Tibial artery (tissue), 4 donors: ENCODE data around the gene RAPGEF1.

ENCODE experiments used
- DNase-seq, 2 donors: peaks; one replicate each; pipeline ENCODE4 v3.0.0-alpha.2; 2019
- H3K27ac ChIP-seq, 2 donors: fragments of 200-600 bp; sonication (generic) in 1 of 2; 1 replicate in 1 of 2; 2 replicates in 1 of 2; pipeline ENCODE4 v1.5.1; 2018 to 2019; ENCODE audit warnings: mild to moderate bottlenecking in 1 of 2
- H3K27me3 ChIP-seq, 2 donors: fragments of 200-600 bp; sonication (generic) in 1 of 2; one replicate each; pipeline versions ENCODE4 v1.5.1 to v1.6.0; 2016 to 2019
- H3K36me3 ChIP-seq, 3 donors: fragments of 200-600 bp; sonication (generic) in 2 of 3; one replicate each; pipeline ENCODE4 v1.5.1; 2016 to 2019; ENCODE audit warnings: mild to moderate bottlenecking in 2 of 3
- H3K4me1 ChIP-seq, 4 donors: fragments of 200-600 bp; sonication (generic) in 2 of 4; 1 replicate in 3 of 4; 2 replicates in 1 of 4; pipeline ENCODE4 v1.5.1; 2016 to 2019
- H3K4me3 ChIP-seq, 2 donors: fragments of 200-600 bp; sonication (generic) in 1 of 2; 1 replicate in 1 of 2; 2 replicates in 1 of 2; pipeline ENCODE4 v1.5.1; 2018 to 2019; ENCODE audit warnings: mild to moderate bottlenecking in 2 of 2
- H3K9me3 ChIP-seq, 3 donors: fragments of 200-600 bp; sonication (generic) in 1 of 3; one replicate each; pipeline ENCODE4 v1.5.1; 2016 to 2019
- CTCF ChIP-seq, 2 experiments: fragments of 200-600 bp in 1 of 2; fragments of 450-650 bp in 1 of 2; IDR thresholded peaks; one replicate each; pipeline ENCODE4 v1.5.1; 2017 to 2019; ENCODE audit warnings: antibody characterized with exemption in 2 of 2, mild to moderate bottlenecking in 1 of 2, moderate library complexity in 1 of 2
- intact Hi-C: fragments of 100-400 bp; cut with DNase I; formaldehyde crosslinking; loops from one replicate; pipeline ENCODE4 v1.15.0; 2023; ENCODE audit warnings: low total_unique reads

Gene RAPGEF1

DNA sequence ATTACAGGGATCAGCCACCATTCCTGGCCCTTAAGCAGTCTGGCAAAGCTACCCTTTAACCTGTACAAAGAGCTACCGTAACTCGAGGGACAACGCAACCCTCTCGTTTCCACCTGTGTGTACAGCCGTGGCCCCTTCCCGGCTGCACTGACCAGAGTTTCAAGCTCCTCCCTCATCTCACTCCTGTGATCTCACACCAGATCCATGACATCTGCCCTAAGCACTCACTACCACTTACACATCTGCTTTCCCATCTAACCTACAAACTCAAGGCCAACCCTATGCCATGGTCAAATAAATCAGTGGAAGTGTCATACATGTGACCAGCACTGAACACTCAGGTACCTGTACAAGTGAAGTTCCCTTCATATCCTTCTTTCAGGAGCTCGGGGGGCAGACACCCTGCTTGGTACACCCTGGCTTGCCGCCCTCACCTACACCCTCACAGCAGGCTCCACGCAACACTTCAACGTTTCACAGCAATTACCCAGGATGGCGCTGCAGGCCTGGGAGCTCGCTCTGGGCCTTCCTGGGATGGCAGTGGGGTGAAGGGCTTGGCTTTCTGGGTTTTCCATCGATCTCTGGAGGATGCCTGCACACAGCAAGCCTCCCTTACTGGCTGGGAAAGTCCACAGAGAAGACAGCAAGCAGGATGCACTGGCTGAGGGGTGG, 132.8 kb downstream of the RAPGEF1 start:
- Histone ChIP-seq H3K27ac (peak overlapping the region; percentile 66 to 73), H3K9me3 (no peaks in the 10 kb centered on the region), H3K4me1 (peaks cover 5 to 51% (median 40%) of the 10 kb centered on the region in 4 donors), H3K36me3 (peaks cover 16 to 44% (median 41%) of the 10 kb centered on the region in 3 donors), H3K4me3 (no peak overlapping the region), H3K27me3 (no peaks in the 10 kb centered on the region)
- intact Hi-C loops: no loop called here
- DNase-seq: no peak
- no peak for TF ChIP-seq CTCF (IDR thresholded peaks at IDR 0.05)

GRCh38 chr9:131605770-131606590, 133.9 kb downstream of the RAPGEF1 start:
- intact Hi-C loops: no loop called here
- Histone ChIP-seq H3K27me3 (no peaks in the 10 kb centered on the region), H3K4me1 (peaks cover 5 to 44% (median 36%) of the 10 kb centered on the region in 4 donors), H3K27ac (peak overlapping the region in 1 of 2 donors; percentile 66), H3K4me3 (no peak overlapping the region), H3K36me3 (peaks cover 22 to 53% (median 51%) of the 10 kb centered on the region in 3 donors), H3K9me3 (no peaks in the 10 kb centered on the region)
- no peak for TF ChIP-seq CTCF (IDR thresholded peaks at IDR 0.05)
- no peak for DNase-seq

GRCh38 chr9:131603711-131604439, 136.0 kb downstream of the RAPGEF1 start:
- H3K36me3 ChIP-seq: peaks cover 29 to 72% (median 63%) of the 10 kb centered on the region in 3 donors
- no peak overlapping the region for H3K4me3 ChIP-seq
- H3K27me3 ChIP-seq: no peaks in the 10 kb centered on the region
- no peak for DNase-seq
- peaks cover 0 to 23% (median 15%) of the 10 kb centered on the region in 4 donors for H3K4me1 ChIP-seq
- H3K27ac ChIP-seq: no peak overlapping the region
- TF ChIP-seq CTCF (IDR thresholded peaks at IDR 0.05): no peak
- no peaks in the 10 kb centered on the region for H3K9me3 ChIP-seq
- intact Hi-C loops: no loop called here

- Histone ChIP-seq H3K36me3 (peaks cover 32 to 79% (median 69%) of the 10 kb centered on the region in 3 donors), H3K4me1 (peaks cover 0 to 16% (median 10%) of the 10 kb centered on the region in 4 donors), H3K27me3 (no peaks in the 10 kb centered on the region), H3K9me3 (no peaks in the 10 kb centered on the region), H3K4me3 (no peak overlapping the region), H3K27ac (no peak overlapping the region)
- intact Hi-C loops: no loop called here
- TF ChIP-seq CTCF (IDR thresholded peaks at IDR 0.05): no peak
- no peak for DNase-seq
Observed at GRCh38 chr9:131603199-131603598, 136.7 kb downstream of the RAPGEF1 start.

DNA sequence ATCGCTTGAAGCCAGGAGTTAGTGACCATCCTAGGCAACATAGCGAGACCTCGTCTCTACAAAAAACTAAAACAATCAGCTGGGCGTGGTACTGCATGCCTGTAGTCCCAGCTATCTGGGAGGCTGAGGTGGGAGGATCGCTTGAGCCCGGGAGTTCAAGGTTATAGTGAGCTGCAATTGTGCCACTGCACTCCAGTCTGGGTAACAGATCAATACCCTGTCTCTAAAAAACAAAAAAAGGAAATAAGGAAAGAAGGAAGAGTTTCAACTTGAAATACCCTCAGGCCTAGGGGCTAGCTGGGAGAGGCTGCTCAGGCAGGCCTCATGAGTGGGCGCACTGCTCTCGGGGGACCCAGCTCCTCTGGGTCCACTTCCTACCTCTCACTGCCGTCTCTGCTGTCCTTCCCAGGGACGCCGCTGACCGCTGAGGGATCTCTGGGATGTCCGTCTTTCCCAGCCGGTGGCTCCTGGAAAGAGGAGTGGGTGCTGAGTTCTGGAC, 138.1 kb downstream of the RAPGEF1 start:
- H3K4me1 ChIP-seq: peaks cover 0 to 1% (median 0%) of the 10 kb centered on the region in 4 donors
- H3K36me3 ChIP-seq: peaks cover 47 to 94% (median 83%) of the 10 kb centered on the region in 3 donors
- no peaks in the 10 kb centered on the region for H3K27me3 ChIP-seq
- no peaks in the 10 kb centered on the region for H3K9me3 ChIP-seq
- H3K27ac ChIP-seq: no peak overlapping the region
- no peak for TF ChIP-seq CTCF (IDR thresholded peaks at IDR 0.05)
- intact Hi-C loops: no loop called here
- no peak for DNase-seq
- no peak overlapping the region for H3K4me3 ChIP-seq
